ENCODE results near the gene ALDH3B2.
"Not testable (repeated sequence)": the region's sequence is repeated elsewhere in the genome, so short reads cannot be mapped to it uniquely, and the experiment has no call there.

Gene ALDH3B2

GRCh38 chr11:67637441-67637840, 37.0 kb downstream of the ALDH3B2 start:
- not testable (repeated sequence) for H3K9me3 ChIP-seq (ENCODE audit: insufficient read depth, low read depth, low read length); H3K36me3 ChIP-seq (ENCODE audit: insufficient read depth, low read depth, low read length); H3K27ac ChIP-seq (ENCODE audit: low read length); H3K4me3 ChIP-seq (ENCODE audit: low read length); H3K4me1 ChIP-seq (ENCODE audit: insufficient read depth, low read length); H3K9ac ChIP-seq (ENCODE audit: low read depth, low read length)
- H3K27me3 ChIP-seq (ENCODE audit: insufficient read depth, low read length) = peaks cover 19% of the 10 kb centered on the region

- Histone ChIP-seq H3K9ac (ENCODE audit: low read depth, low read length) (no peak overlapping the region), H3K4me3 (ENCODE audit: low read length) (no peak overlapping the region), H3K27me3 (ENCODE audit: insufficient read depth, low read length) (peaks cover 19% of the 10 kb centered on the region), H3K36me3 (ENCODE audit: insufficient read depth, low read depth, low read length) (no peaks in the 10 kb centered on the region), H3K27ac (ENCODE audit: low read length) (no peak overlapping the region), H3K9me3 (ENCODE audit: insufficient read depth, low read depth, low read length) (no peaks in the 10 kb centered on the region; the same call in 1 of the 2 replicates), H3K4me1 (ENCODE audit: insufficient read depth, low read length) (no peaks in the 10 kb centered on the region)
Measured at GRCh38 chr11:67636962-67637361, 37.5 kb downstream of the ALDH3B2 start.

GRCh38 chr11:67635231-67635521, 39.2 kb downstream of the ALDH3B2 start:
- Histone ChIP-seq H3K9me3 (ENCODE audit: insufficient read depth, low read depth, low read length) (no peaks in the 10 kb centered on the region; the same call in 1 of the 2 replicates), H3K4me3 (ENCODE audit: low read length) (no peak overlapping the region), H3K27ac (ENCODE audit: low read length) (no peak overlapping the region), H3K9ac (ENCODE audit: low read depth, low read length) (no peak overlapping the region), H3K36me3 (ENCODE audit: insufficient read depth, low read depth, low read length) (no peaks in the 10 kb centered on the region), H3K4me1 (ENCODE audit: insufficient read depth, low read length) (peaks cover 4% of the 10 kb centered on the region; the same call in 1 of the 2 replicates), H3K27me3 (ENCODE audit: insufficient read depth, low read length) (peaks cover 9% of the 10 kb centered on the region)

GRCh38 chr11:67634366-67635230, 39.8 kb downstream of the ALDH3B2 start:
- Histone ChIP-seq H3K4me3 (ENCODE audit: low read length) (no peak overlapping the region), H3K27ac (ENCODE audit: low read length) (no peak overlapping the region), H3K9me3 (ENCODE audit: insufficient read depth, low read depth, low read length) (no peaks in the 10 kb centered on the region), H3K36me3 (ENCODE audit: insufficient read depth, low read depth, low read length) (no peaks in the 10 kb centered on the region), H3K27me3 (ENCODE audit: insufficient read depth, low read length) (peaks cover 4% of the 10 kb centered on the region), H3K9ac (ENCODE audit: low read depth, low read length) (no peak overlapping the region), H3K4me1 (ENCODE audit: insufficient read depth, low read length) (peaks cover 4% of the 10 kb centered on the region; the same call in 1 of the 2 replicates)

- Histone ChIP-seq H3K36me3 (ENCODE audit: insufficient read depth, low read depth, low read length) (no peaks in the 10 kb centered on the region), H3K9me3 (ENCODE audit: insufficient read depth, low read depth, low read length) (no peaks in the 10 kb centered on the region), H3K4me3 (ENCODE audit: low read length) (no peak overlapping the region), H3K9ac (ENCODE audit: low read depth, low read length) (no peak overlapping the region), H3K27ac (ENCODE audit: low read length) (no peak overlapping the region), H3K4me1 (ENCODE audit: insufficient read depth, low read length) (peaks cover 4% of the 10 kb centered on the region; the same call in 1 of the 2 replicates), H3K27me3 (ENCODE audit: insufficient read depth, low read length) (no peaks in the 10 kb centered on the region)
Measured at GRCh38 chr11:67633758-67634365, 40.6 kb downstream of the ALDH3B2 start.

- Histone ChIP-seq H3K9ac (ENCODE audit: low read depth, low read length) (no peak overlapping the region; the same call in 1 of the 2 replicates), H3K4me1 (ENCODE audit: insufficient read depth, low read length) (peaks cover 4% of the 10 kb centered on the region; the same call in 1 of the 2 replicates), H3K4me3 (ENCODE audit: low read length) (no peak overlapping the region), H3K27me3 (ENCODE audit: insufficient read depth, low read length) (no peaks in the 10 kb centered on the region), H3K9me3 (ENCODE audit: insufficient read depth, low read depth, low read length) (no peaks in the 10 kb centered on the region), H3K36me3 (ENCODE audit: insufficient read depth, low read depth, low read length) (no peaks in the 10 kb centered on the region), H3K27ac (ENCODE audit: low read length) (no peak overlapping the region)
Measured at GRCh38 chr11:67632982-67633755, 41.3 kb downstream of the ALDH3B2 start.

GRCh38 chr11:67632175-67632981, 42.0 kb downstream of the ALDH3B2 start:
- no peak overlapping the region for H3K9ac ChIP-seq (ENCODE audit: low read depth, low read length)
- H3K27ac ChIP-seq (ENCODE audit: low read length) = no peak overlapping the region
- H3K4me3 ChIP-seq (ENCODE audit: low read length) = no peak overlapping the region
- peaks cover 4% of the 10 kb centered on the region; the same call in 1 of the 2 replicates for H3K4me1 ChIP-seq (ENCODE audit: insufficient read depth, low read length)
- H3K36me3 ChIP-seq (ENCODE audit: insufficient read depth, low read depth, low read length) = peaks cover 1% of the 10 kb centered on the region; the same call in 1 of the 2 replicates
- H3K9me3 ChIP-seq (ENCODE audit: insufficient read depth, low read depth, low read length) = no peaks in the 10 kb centered on the region
- H3K27me3 ChIP-seq (ENCODE audit: insufficient read depth, low read length) = no peaks in the 10 kb centered on the region

GRCh38 chr11:67631853-67632174, 42.6 kb downstream of the ALDH3B2 start:
- peaks cover 4% of the 10 kb centered on the region; the same call in 1 of the 2 replicates for H3K4me1 ChIP-seq (ENCODE audit: insufficient read depth, low read length)
- H3K27ac ChIP-seq (ENCODE audit: low read length) = no peak overlapping the region
- no peaks in the 10 kb centered on the region for H3K9me3 ChIP-seq (ENCODE audit: insufficient read depth, low read depth, low read length)
- no peaks in the 10 kb centered on the region for H3K27me3 ChIP-seq (ENCODE audit: insufficient read depth, low read length)
- peaks cover 5% of the 10 kb centered on the region; the same call in 1 of the 2 replicates for H3K36me3 ChIP-seq (ENCODE audit: insufficient read depth, low read depth, low read length)
- no peak overlapping the region for H3K9ac ChIP-seq (ENCODE audit: low read depth, low read length)
- no peak overlapping the region for H3K4me3 ChIP-seq (ENCODE audit: low read length)

- Histone ChIP-seq H3K4me3 (ENCODE audit: low read length) (peak overlapping the region; percentile 81; the same call in 1 of the 2 replicates), H3K36me3 (ENCODE audit: insufficient read depth, low read depth, low read length) (peaks cover 5% of the 10 kb centered on the region; the same call in 1 of the 2 replicates), H3K9me3 (ENCODE audit: insufficient read depth, low read depth, low read length) (no peaks in the 10 kb centered on the region), H3K27me3 (ENCODE audit: insufficient read depth, low read length) (no peaks in the 10 kb centered on the region), H3K4me1 (ENCODE audit: insufficient read depth, low read length) (peaks cover 4% of the 10 kb centered on the region; the same call in 1 of the 2 replicates), H3K27ac (ENCODE audit: low read length) (no peak overlapping the region), H3K9ac (ENCODE audit: low read depth, low read length) (no peak overlapping the region)
Measured at GRCh38 chr11:67631411-67631810, 43.0 kb downstream of the ALDH3B2 start.

- H3K9ac ChIP-seq (ENCODE audit: low read depth, low read length) = peak overlapping the region; percentile 41; the same call in 1 of the 2 replicates
- H3K27ac ChIP-seq (ENCODE audit: low read length) = peak overlapping the region; percentile 32
- no peaks in the 10 kb centered on the region for H3K27me3 ChIP-seq (ENCODE audit: insufficient read depth, low read length)
- H3K36me3 ChIP-seq (ENCODE audit: insufficient read depth, low read depth, low read length) = peaks cover 8% of the 10 kb centered on the region; the same call in 1 of the 2 replicates
- peaks cover 4% of the 10 kb centered on the region; the same call in 1 of the 2 replicates for H3K4me1 ChIP-seq (ENCODE audit: insufficient read depth, low read length)
- peak overlapping the region; percentile 81 for H3K4me3 ChIP-seq (ENCODE audit: low read length)
- no peaks in the 10 kb centered on the region for H3K9me3 ChIP-seq (ENCODE audit: insufficient read depth, low read depth, low read length)
Measured at GRCh38 chr11:67630943-67631331, 43.5 kb downstream of the ALDH3B2 start.
